Panc1 (cell line): Measurements from ENCODE around the gene LIN28B.

Experiments used
- POLR2AphosphoS5 ChIP-seq: IDR thresholded peaks from 2 replicates; pipeline ENCODE4 v1.6.1; 2012; ENCODE audit warnings: mild to moderate bottlenecking, low read depth, low read length, moderate library complexity
- TF ChIP-seq, protein P1 (sequence below): fragments of 450-650 bp; IDR thresholded peaks from 2 replicates; pipeline ENCODE4 v1.5.1; 2017; ENCODE audit warnings: mild to moderate bottlenecking

DNA sequence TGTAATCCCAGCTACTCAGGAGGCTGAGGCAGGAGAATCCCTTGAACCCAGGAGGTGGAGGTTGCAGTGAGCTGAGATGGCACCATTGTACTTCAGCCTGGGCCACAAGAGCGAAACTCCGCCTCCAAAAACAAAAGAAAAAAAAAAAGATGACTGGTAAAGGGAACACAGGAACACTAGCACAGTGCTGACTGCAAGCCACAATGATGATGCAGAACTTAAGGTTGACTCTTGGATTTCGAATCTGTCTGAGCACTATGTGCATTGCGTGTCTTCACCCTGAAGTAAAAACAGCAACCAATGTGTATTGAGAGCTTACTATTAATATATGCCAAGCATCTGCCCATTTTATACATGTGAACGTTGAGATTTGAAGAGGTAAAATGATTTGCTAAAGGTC is 27.6 kb upstream of the LIN28B start:
- TF ChIP-seq, protein P1, sequence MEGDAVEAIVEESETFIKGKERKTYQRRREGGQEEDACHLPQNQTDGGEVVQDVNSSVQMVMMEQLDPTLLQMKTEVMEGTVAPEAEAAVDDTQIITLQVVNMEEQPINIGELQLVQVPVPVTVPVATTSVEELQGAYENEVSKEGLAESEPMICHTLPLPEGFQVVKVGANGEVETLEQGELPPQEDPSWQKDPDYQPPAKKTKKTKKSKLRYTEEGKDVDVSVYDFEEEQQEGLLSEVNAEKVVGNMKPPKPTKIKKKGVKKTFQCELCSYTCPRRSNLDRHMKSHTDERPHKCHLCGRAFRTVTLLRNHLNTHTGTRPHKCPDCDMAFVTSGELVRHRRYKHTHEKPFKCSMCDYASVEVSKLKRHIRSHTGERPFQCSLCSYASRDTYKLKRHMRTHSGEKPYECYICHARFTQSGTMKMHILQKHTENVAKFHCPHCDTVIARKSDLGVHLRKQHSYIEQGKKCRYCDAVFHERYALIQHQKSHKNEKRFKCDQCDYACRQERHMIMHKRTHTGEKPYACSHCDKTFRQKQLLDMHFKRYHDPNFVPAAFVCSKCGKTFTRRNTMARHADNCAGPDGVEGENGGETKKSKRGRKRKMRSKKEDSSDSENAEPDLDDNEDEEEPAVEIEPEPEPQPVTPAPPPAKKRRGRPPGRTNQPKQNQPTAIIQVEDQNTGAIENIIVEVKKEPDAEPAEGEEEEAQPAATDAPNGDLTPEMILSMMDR: no peak
- TF ChIP-seq POLR2AphosphoS5: no peak
